Mesendoderm (in vitro differentiated cells): ENCODE results near the gene NEK5.
"Not testable (repeated sequence)": the region's sequence is repeated elsewhere in the genome, so short reads cannot be mapped to it uniquely, and the experiment has no call there.

ENCODE experiments used
- DNase-seq: peaks from one replicate; pipeline ENCODE4 v3.0.0; 2013
- H2AK5ac ChIP-seq: 2 replicates; pipeline ENCODE4 v1.6.1; 2013; ENCODE audit warnings: low read length, inconsistent platforms
- H2BK120ac ChIP-seq: 2 replicates; pipeline ENCODE4 v1.6.1; 2013; ENCODE audit warnings: low read depth, mild to moderate bottlenecking, low read length, moderate library complexity, mixed read lengths
- H2BK15ac ChIP-seq: replicated peaks from 2 replicates; pipeline ENCODE4 v1.6.1; 2013; ENCODE audit warnings: low read depth, mild to moderate bottlenecking, moderate library complexity
- H2BK5ac ChIP-seq: 2 replicates; pipeline ENCODE4 v1.6.1; 2013; ENCODE audit warnings: low read length, inconsistent platforms
- H3K18ac ChIP-seq: 2 replicates; pipeline ENCODE4 v1.6.1; 2013; ENCODE audit warnings: mild to moderate bottlenecking, low read length, mixed read lengths
- H3K23ac ChIP-seq: one replicate; pipeline ENCODE4 v1.6.1; 2013; ENCODE audit warnings: low read length
- H3K27ac ChIP-seq: 2 replicates; pipeline ENCODE4 v1.5.1; 2013; ENCODE audit warnings: low read depth, mild to moderate bottlenecking, inconsistent platforms, low read length, moderate library complexity
- H3K27me3 ChIP-seq: 2 replicates; pipeline ENCODE4 v1.6.1; 2013; ENCODE audit warnings: low read length, control low read depth, mild to moderate bottlenecking, inconsistent platforms; ENCODE audit not compliant: insufficient read depth, poor library complexity
- H3K36me3 ChIP-seq: 2 replicates; pipeline ENCODE4 v1.6.1; 2013; ENCODE audit warnings: low read length, inconsistent platforms; ENCODE audit not compliant: control insufficient read depth, insufficient read depth
- H3K4ac ChIP-seq: one replicate; pipeline ENCODE4 v1.6.1; 2013; ENCODE audit warnings: low read depth, mild to moderate bottlenecking, low read length, moderate library complexity
- H3K4me1 ChIP-seq: 2 replicates; pipeline ENCODE4 v1.6.1; 2013; ENCODE audit warnings: low read depth, low read length, inconsistent platforms; ENCODE audit not compliant: control insufficient read depth
- H3K4me2 ChIP-seq: 2 replicates; pipeline ENCODE4 v1.6.1; 2013; ENCODE audit warnings: low read length
- H3K4me3 ChIP-seq: 2 replicates; pipeline ENCODE4 v1.5.1; 2013; ENCODE audit warnings: mild to moderate bottlenecking, low read length
- H3K56ac ChIP-seq: one replicate; pipeline ENCODE4 v1.6.1; 2013; ENCODE audit warnings: low read length
- H3K79me1 ChIP-seq: 2 replicates; pipeline ENCODE4 v1.6.1; 2013; ENCODE audit warnings: low read length, inconsistent platforms
- H3K79me2 ChIP-seq: 2 replicates; pipeline ENCODE4 v1.6.1; 2013; ENCODE audit warnings: mild to moderate bottlenecking, low read length; ENCODE audit not compliant: control insufficient read depth, insufficient read depth
- H3K9ac ChIP-seq: 2 replicates; pipeline ENCODE4 v1.6.1; 2013; ENCODE audit warnings: low read length, inconsistent platforms
- H4K5ac ChIP-seq: one replicate; pipeline ENCODE4 v1.6.1; 2013; ENCODE audit warnings: low read length
- H4K8ac ChIP-seq: one replicate; pipeline ENCODE4 v1.6.1; 2013; ENCODE audit warnings: low read depth, mild to moderate bottlenecking, control low read depth, low read length, moderate library complexity
- WGBS: extraction: QIAGEN DNeasy Blood & Tissue Kit; methylation state at CpG from one replicate; pipeline ENCODE4 v1.1.7; 2013; ENCODE audit warnings: low lambda C conversion rate, missing lambda C conversion rate; ENCODE audit not compliant: insufficient coverage; ENCODE audit errors: extremely low coverage; 5-methylcytosine and 5-hydroxymethylcytosine counted together

NEK5 gene

DNA sequence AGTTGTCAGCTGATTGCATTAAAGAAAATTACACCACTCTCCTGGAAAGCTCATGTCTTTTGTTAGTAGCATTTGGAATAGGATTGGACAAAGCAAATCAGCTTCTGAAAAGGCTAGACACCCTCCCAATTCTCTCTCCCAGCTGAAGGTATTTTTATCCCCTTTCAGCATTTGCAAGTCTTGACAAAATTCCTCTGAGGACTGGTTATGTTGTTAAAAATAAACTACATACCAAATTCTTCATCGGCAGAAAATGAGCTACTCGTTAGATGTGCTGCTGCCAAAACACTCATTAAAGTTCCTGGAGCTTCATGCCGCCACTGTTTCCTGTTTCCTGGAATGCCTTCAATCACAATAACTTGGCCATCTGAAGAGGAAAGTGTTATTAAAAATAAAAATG is 67.3 kb downstream of the NEK5 start:
- no peak overlapping the region for H2BK15ac ChIP-seq
- H3K79me1 ChIP-seq = no peaks in the 10 kb centered on the region
- no peak overlapping the region for H3K4ac ChIP-seq
- H4K8ac ChIP-seq = no peak overlapping the region
- no peak overlapping the region for H3K4me2 ChIP-seq
- DNase-seq = no peak
- H3K27me3 ChIP-seq = no peaks in the 10 kb centered on the region
- WGBS = no CpG with 5 or more reads among the region's 3 CpGs
- H3K18ac ChIP-seq = no peak overlapping the region
- H3K36me3 ChIP-seq = no peaks in the 10 kb centered on the region
- H3K27ac ChIP-seq = no peak overlapping the region
- H3K4me1 ChIP-seq = no peaks in the 10 kb centered on the region
- H2AK5ac ChIP-seq = no peak overlapping the region
- no peak overlapping the region for H2BK5ac ChIP-seq
- H3K9ac ChIP-seq = no peak overlapping the region
- H3K4me3 ChIP-seq = no peak overlapping the region
- no peak overlapping the region for H3K56ac ChIP-seq
- no peak overlapping the region for H2BK120ac ChIP-seq
- H3K79me2 ChIP-seq = no peaks in the 10 kb centered on the region
- H3K23ac ChIP-seq = no peak overlapping the region
- no peak overlapping the region for H4K5ac ChIP-seq

DNA sequence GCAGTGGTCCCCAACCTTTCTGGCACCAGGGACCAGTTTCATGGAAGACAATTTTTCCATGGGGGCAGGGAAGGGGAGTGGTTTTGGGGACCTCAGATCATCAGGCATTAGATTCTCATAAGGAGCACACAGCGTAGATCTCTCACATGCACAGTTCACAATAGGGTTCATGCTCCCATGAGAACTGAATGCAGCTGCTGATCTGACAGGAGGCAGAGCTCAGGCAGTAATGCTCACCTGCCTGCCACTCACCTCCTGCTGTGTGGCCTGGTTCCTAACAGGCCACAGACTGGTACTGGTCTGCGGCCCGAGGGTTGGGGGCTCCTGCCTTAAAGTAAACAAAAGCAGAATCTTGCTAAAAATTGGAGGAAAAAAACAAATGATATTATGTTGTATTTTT is 67.8 kb downstream of the NEK5 start:
- not testable (repeated sequence) for H3K27me3 ChIP-seq, H3K27ac ChIP-seq, H4K5ac ChIP-seq, H3K79me1 ChIP-seq, H2BK120ac ChIP-seq, H2BK15ac ChIP-seq, H2BK5ac ChIP-seq, H3K36me3 ChIP-seq, H3K4me2 ChIP-seq, H3K9ac ChIP-seq, H3K4me3 ChIP-seq, H3K56ac ChIP-seq, H3K18ac ChIP-seq, H3K23ac ChIP-seq, H3K4ac ChIP-seq, H3K79me2 ChIP-seq, H2AK5ac ChIP-seq, DNase-seq, H4K8ac ChIP-seq, H3K4me1 ChIP-seq
- WGBS = no CpG with 5 or more reads among the region's 3 CpGs

DNA sequence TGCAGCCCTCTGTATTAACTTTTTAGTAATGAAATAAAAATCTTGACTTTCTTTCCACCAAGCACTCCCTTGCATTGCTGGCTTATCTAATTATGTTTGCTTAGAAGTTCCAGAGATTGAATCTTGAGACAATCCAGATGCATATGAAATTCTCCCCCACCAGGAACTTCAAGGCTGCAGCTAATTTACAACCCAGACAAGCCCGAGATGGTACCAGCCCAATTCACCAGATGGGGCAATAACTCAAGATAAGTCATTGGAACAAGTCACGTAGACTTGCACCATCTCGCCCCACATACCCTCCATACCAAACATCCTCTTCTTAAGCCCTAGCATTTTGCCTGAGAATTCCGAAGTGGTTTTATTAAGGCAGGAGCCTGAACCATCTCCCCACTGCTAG is 75.4 kb downstream of the NEK5 start:
- H3K4me2 ChIP-seq = no peak overlapping the region
- no peaks in the 10 kb centered on the region for H3K79me1 ChIP-seq
- no peak overlapping the region for H2BK5ac ChIP-seq
- no peak overlapping the region for H4K5ac ChIP-seq
- peak; percentile 47 for DNase-seq
- H3K56ac ChIP-seq = no peak overlapping the region
- H3K23ac ChIP-seq = no peak overlapping the region
- no peak overlapping the region for H3K27ac ChIP-seq
- no peak overlapping the region for H3K18ac ChIP-seq
- H3K79me2 ChIP-seq = no peaks in the 10 kb centered on the region
- H3K4me1 ChIP-seq = peaks cover 6% of the 10 kb centered on the region
- H2BK120ac ChIP-seq = no peak overlapping the region
- no peak overlapping the region for H2BK15ac ChIP-seq
- no peak overlapping the region for H3K4ac ChIP-seq
- H2AK5ac ChIP-seq = no peak overlapping the region
- H3K9ac ChIP-seq = no peak overlapping the region
- no peak overlapping the region for H4K8ac ChIP-seq
- H3K4me3 ChIP-seq = no peak overlapping the region
- H3K27me3 ChIP-seq = no peaks in the 10 kb centered on the region
- no peaks in the 10 kb centered on the region for H3K36me3 ChIP-seq
- WGBS = no CpG with 5 or more reads among the region's 4 CpGs

DNA sequence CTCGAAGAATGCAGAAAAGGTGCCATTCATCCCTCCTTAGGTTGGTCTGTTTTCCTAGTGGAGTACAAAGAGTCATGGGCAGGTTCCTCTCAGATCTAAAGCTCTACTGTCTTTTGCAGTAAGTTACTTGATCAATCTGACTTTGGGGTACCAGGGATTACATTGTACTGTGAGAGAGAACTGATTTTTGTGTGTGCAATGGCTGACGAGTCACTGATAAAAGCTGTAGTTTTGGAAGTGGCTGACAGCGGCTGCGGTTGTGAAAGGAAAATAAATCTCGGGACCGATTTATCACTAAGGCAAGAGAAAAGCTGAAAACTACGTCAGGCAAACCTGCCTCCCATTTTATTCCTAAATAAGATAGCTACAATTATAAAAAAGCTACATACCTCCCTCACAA is 77.5 kb downstream of the NEK5 start:
- no peaks in the 10 kb centered on the region for H3K36me3 ChIP-seq
- H2AK5ac ChIP-seq = no peak overlapping the region
- H3K9ac ChIP-seq = no peak overlapping the region
- no CpG with 5 or more reads among the region's 7 CpGs for WGBS
- no peak overlapping the region for H2BK5ac ChIP-seq
- no peak overlapping the region for H3K4me2 ChIP-seq
- DNase-seq = peak; percentile 37
- H3K27ac ChIP-seq = no peak overlapping the region
- H2BK15ac ChIP-seq = no peak overlapping the region
- no peak overlapping the region for H3K4me3 ChIP-seq
- no peaks in the 10 kb centered on the region for H3K27me3 ChIP-seq
- H4K5ac ChIP-seq = no peak overlapping the region
- no peak overlapping the region for H3K23ac ChIP-seq
- no peak overlapping the region for H3K56ac ChIP-seq
- H3K4ac ChIP-seq = no peak overlapping the region
- no peak overlapping the region for H3K18ac ChIP-seq
- H2BK120ac ChIP-seq = no peak overlapping the region
- no peaks in the 10 kb centered on the region for H3K79me2 ChIP-seq
- H3K4me1 ChIP-seq = peaks cover 6% of the 10 kb centered on the region
- no peak overlapping the region for H4K8ac ChIP-seq
- H3K79me1 ChIP-seq = no peaks in the 10 kb centered on the region

DNA sequence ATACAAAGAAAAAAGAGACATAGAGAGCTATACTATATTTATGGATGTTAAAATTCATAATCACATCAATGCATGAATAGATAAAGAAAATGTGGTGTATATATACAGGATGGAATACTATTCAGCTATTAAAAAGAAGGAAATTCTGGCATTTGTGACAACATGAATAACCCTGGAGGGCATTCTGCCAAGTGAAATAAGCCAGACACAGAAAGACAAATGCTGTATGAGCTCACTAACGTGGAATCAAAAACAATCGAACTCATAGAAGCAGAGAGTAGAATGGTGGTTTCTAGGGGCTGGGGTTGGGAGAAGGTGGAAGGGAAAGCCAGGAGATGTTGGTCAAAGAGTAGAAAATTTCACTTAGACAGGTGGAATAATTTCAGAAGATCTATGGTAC is 80.4 kb downstream of the NEK5 start:
- Histone ChIP-seq H3K56ac (no peak overlapping the region), H3K4me2 (no peak overlapping the region), H3K4me1 (peaks cover 6% of the 10 kb centered on the region), H2AK5ac (no peak overlapping the region), H3K18ac (no peak overlapping the region), H3K27me3 (no peaks in the 10 kb centered on the region), H3K9ac (no peak overlapping the region), H2BK120ac (no peak overlapping the region), H4K8ac (no peak overlapping the region), H3K79me2 (no peaks in the 10 kb centered on the region), H3K23ac (no peak overlapping the region), H3K4me3 (no peak overlapping the region), H3K4ac (no peak overlapping the region), H4K5ac (no peak overlapping the region), H2BK15ac (no peak overlapping the region), H3K79me1 (no peaks in the 10 kb centered on the region), H3K36me3 (no peaks in the 10 kb centered on the region), H3K27ac (no peak overlapping the region), H2BK5ac (no peak overlapping the region)
- DNase-seq = no peak
- no CpG with 5 or more reads among the region's 2 CpGs for WGBS

DNA sequence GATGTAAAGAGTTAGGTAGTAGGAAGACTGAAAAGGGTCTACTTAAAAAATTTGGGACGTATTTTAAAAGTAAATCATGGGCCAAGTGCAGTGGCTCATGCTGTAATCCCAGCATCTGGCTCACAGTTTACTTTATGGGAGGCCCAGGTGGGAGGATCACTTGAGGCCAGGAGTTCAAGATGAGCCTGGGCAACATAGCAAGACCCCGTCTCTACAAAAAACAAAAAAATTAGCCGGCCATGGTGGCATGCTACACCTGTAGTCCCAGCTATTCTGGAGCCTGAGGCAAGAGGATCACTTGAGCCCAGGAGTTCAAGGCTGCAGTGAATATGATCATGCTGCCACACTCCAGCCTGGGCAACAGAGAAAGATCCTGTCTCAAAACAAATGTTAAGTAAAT is 81.4 kb downstream of the NEK5 start:
- H3K9ac ChIP-seq = no peak overlapping the region
- H2BK5ac ChIP-seq = no peak overlapping the region
- H3K4me1 ChIP-seq = peaks cover 6% of the 10 kb centered on the region
- H4K8ac ChIP-seq = no peak overlapping the region
- H3K4me3 ChIP-seq = no peak overlapping the region
- no peak overlapping the region for H3K27ac ChIP-seq
- H3K27me3 ChIP-seq = no peaks in the 10 kb centered on the region
- no peak overlapping the region for H3K56ac ChIP-seq
- H3K36me3 ChIP-seq = no peaks in the 10 kb centered on the region
- no peak overlapping the region for H3K18ac ChIP-seq
- no peak for DNase-seq
- no peaks in the 10 kb centered on the region for H3K79me2 ChIP-seq
- H3K4ac ChIP-seq = no peak overlapping the region
- no peak overlapping the region for H4K5ac ChIP-seq
- H2BK120ac ChIP-seq = no peak overlapping the region
- no peak overlapping the region for H2BK15ac ChIP-seq
- H3K23ac ChIP-seq = no peak overlapping the region
- no peaks in the 10 kb centered on the region for H3K79me1 ChIP-seq
- H3K4me2 ChIP-seq = no peak overlapping the region
- WGBS = no CpG with 5 or more reads among the region's 3 CpGs
- no peak overlapping the region for H2AK5ac ChIP-seq
